HepG2 (cell line): ENCODE measurements around the gene MYO18A. TPM values are rescaled to one million over a fixed set of nuclear protein-coding genes. Genes with fewer than 3 reads are reported as not detected.

ENCODE experiments used
- ATAC-seq: fragments of 200-7000 bp; cut with Tn5 transposase; 3 replicates; pipeline ENCODE4 v1.9.1; 2020; ENCODE audit warnings: mild to moderate bottlenecking, moderate library complexity
- BruUV-seq: library from RNA; stranded (reverse); fragments of 400-500 nt; replicated peaks from 2 replicates; lab custom pipeline; 2021; lab: Mats Ljungman, UMichigan
- CTCF ChIA-PET: fragments of 300-600 bp; formaldehyde crosslinking; extraction: SDS; loops from one replicate; lab custom pipeline; 2021; ENCODE audit warnings: low total read pairs, inconsistent platforms, low intra/inter-chr PET ratio; lab: Yijun Ruan, JAX
- POLR2A ChIA-PET: fragments of 350-600 bp; sonication (Branson Sonifier 250); formaldehyde crosslinking; loops from one replicate; lab custom pipeline; 2020; ENCODE audit warnings: antibody characterized with exemption, inconsistent platforms; lab: Yijun Ruan, JAX
- DNase-seq: peaks from one replicate; pipeline ENCODE4 v3.0.0-alpha.2; 2015; ENCODE audit warnings: low spot score
- FAIRE-seq: peaks from 3 replicates; lab custom pipeline; 2011; peaks lifted over from hg19 to GRCh38; lab: Jason Lieb, UNC
- H2AFZ ChIP-seq: one replicate; pipeline ENCODE4 v1.6.1; 2011; ENCODE audit warnings: low read length, inconsistent platforms
- H3K27ac ChIP-seq: fragments of 300-600 bp; 3 replicates; pipeline ENCODE4 v1.8.0; 2011; ENCODE audit warnings: mixed run types, mild to moderate bottlenecking, mixed read lengths, low read length, inconsistent platforms; ENCODE audit not compliant: insufficient read depth; ENCODE audit errors: extremely low read length
- H3K27me3 ChIP-seq, 2 experiments: fragments of 200-600 bp in 1 of 2; 2 replicates in 1 of 2; 3 replicates in 1 of 2; pipeline versions ENCODE4 v1.6.0 to v1.8.0; 2011; ENCODE audit warnings: low read length in 2 of 2, mild to moderate bottlenecking in 2 of 2, moderate library complexity in 2 of 2, inconsistent platforms in 1 of 2; ENCODE audit not compliant: insufficient read depth in 2 of 2, control insufficient read depth in 1 of 2
- H3K36me3 ChIP-seq, 2 experiments: fragments of 200-600 bp in 1 of 2; replicated peaks in 1 of 2; 2 replicates in 1 of 2; 3 replicates in 1 of 2; pipeline versions ENCODE4 v1.5.1 to v1.8.0; 2011; ENCODE audit warnings: low read length in 2 of 2, inconsistent platforms in 1 of 2; ENCODE audit not compliant: insufficient read depth in 2 of 2, control insufficient read depth in 1 of 2
- H3K4me1 ChIP-seq: 2 replicates; pipeline ENCODE4 v1.5.1; 2012; ENCODE audit warnings: low read length, inconsistent platforms; ENCODE audit not compliant: insufficient read depth
- H3K4me2 ChIP-seq: 2 replicates; pipeline ENCODE4 v1.6.0; 2011; ENCODE audit warnings: low read depth, low read length, inconsistent platforms
- H3K4me3 ChIP-seq, 3 experiments: fragments of 200-600 bp in 1 of 3; sonication (generic), shearing (Covaris generic) in 1 of 3; replicated peaks in 1 of 3; 2 replicates each; pipeline ENCODE4 v1.5.1; 2011 to 2016; ENCODE audit warnings: low read length in 3 of 3, inconsistent platforms in 2 of 3, low read depth in 2 of 3, mild to moderate bottlenecking in 2 of 3, control low read depth in 1 of 3, mixed read lengths in 1 of 3; ENCODE audit not compliant: insufficient read depth in 1 of 3
- H3K79me2 ChIP-seq: one replicate; pipeline ENCODE4 v1.6.1; 2011; ENCODE audit warnings: low read length, inconsistent platforms; ENCODE audit not compliant: insufficient read depth
- H3K9ac ChIP-seq: 2 replicates; pipeline ENCODE4 v1.6.0; 2011; ENCODE audit warnings: mild to moderate bottlenecking, low read depth, low read length, inconsistent platforms; ENCODE audit not compliant: insufficient read depth
- H3K9me3 ChIP-seq: 2 replicates; pipeline ENCODE4 v1.5.1; 2012; ENCODE audit warnings: mild to moderate bottlenecking, low read length
- H4K20me1 ChIP-seq: 2 replicates; pipeline ENCODE4 v1.6.0; 2011; ENCODE audit warnings: inconsistent platforms, mild to moderate bottlenecking, low read length, moderate library complexity; ENCODE audit not compliant: insufficient read depth
- PHF8 ChIP-seq: sonication (generic); formaldehyde crosslinking; IDR thresholded peaks from 2 replicates; pipeline ENCODE4 v1.5.0; 2020; ENCODE audit warnings: missing genetic modification reagents
- RBFOX2 ChIP-seq: fragments of 200-400 bp; formaldehyde crosslinking; IDR thresholded peaks from 2 replicates; pipeline ENCODE4 v1.6.1; 2017; ENCODE audit warnings: low read depth, mild to moderate bottlenecking, low read length
- SALL2 ChIP-seq: sonication (generic); formaldehyde crosslinking; IDR thresholded peaks from 2 replicates; pipeline ENCODE4 v1.8.1; 2023; ENCODE audit warnings: mild to moderate bottlenecking, missing genetic modification reagents, inconsistent platforms
- ZFP82 ChIP-seq: sonication (generic); formaldehyde crosslinking; IDR thresholded peaks from 2 replicates; pipeline ENCODE4 v1.5.1; 2020; ENCODE audit warnings: mild to moderate bottlenecking, missing genetic modification reagents, borderline replicate concordance
- ZNF646 ChIP-seq: sonication (generic); formaldehyde crosslinking; IDR thresholded peaks from 2 replicates; pipeline ENCODE4 v1.9.0; 2021; ENCODE audit warnings: mild to moderate bottlenecking, missing genetic modification reagents
- WGBS: methylation state at CpG from one replicate; pipeline ENCODE4 v1.1.6; 2017; ENCODE audit warnings: low lambda C conversion rate; 5-methylcytosine and 5-hydroxymethylcytosine counted together
- in situ Hi-C: cut with HindIII; loops from 2 replicates; pipeline ENCODE4 v1.10.0; 2017; ENCODE audit warnings: low pct_unique_long_range_greater_than_20kb; ENCODE audit not compliant: extremely low pct_ligation_motif_present
- intact Hi-C: fragments of 100-400 bp; cut with micrococcal nuclease; formaldehyde crosslinking; loops from one replicate; pipeline ENCODE4 v1.10.0; 2022; ENCODE audit not compliant: unreplicated experiment
- polyA plus RNA-seq, 8 experiments: library from polyadenylated mRNA; depleted of rRNA in 3 of 8; stranded (reverse) in 7 of 8; unstranded in 1 of 8; fragments of >200 nt; fragmentation: Illumina TruSeq in 4 of 8; extraction: Trizol in 4 of 8; gene quantifications; 2 replicates each; pipeline versions ENCODE4 v1.2.1 to v1.2.3, GENCODE V29; 2011 to 2016; ENCODE audit warnings: low read depth in 4 of 8, missing spikeins in 1 of 8, mixed read lengths in 1 of 8; ENCODE audit not compliant: insufficient read depth in 1 of 8
- total RNA-seq, 5 experiments: library from RNA; depleted of rRNA; stranded (reverse); fragments of >200 nt; fragmentation: Illumina TruSeq; extraction: Trizol; gene quantifications; 2 replicates each; pipeline ENCODE4 v1.2.3, GENCODE V29; 2016; ENCODE audit warnings: low read depth in 1 of 5

Gene MYO18A
- total and polyA plus RNA-seq, 2 of the 13 experiments (the other 11 are each of a cell fraction or from before 2014, with no cell fraction given) = 16.8 to 24.8 TPM

- TF ChIP-seq ZNF646 (CRISPR knock-in tag) (no peak), ZFP82 (CRISPR knock-in tag) (no peak), PHF8 (CRISPR knock-in tag) (no peak)
Measured at GRCh38 chr17:29166507-29166887, 13.7 kb downstream of the MYO18A start (continued).

- Histone ChIP-seq H3K79me2 (peaks cover 66% of the 10 kb centered on the region), H3K4me2 (no peak overlapping the region), H3K9ac (no peak overlapping the region), H3K27me3 (no peaks in the 10 kb centered on the region), H3K36me3 (peaks cover 22 to 51% of the 10 kb centered on the region in 2 experiments), H3K4me3 (no peak overlapping the region), H3K4me1 (peaks cover 56% of the 10 kb centered on the region), H2AFZ (no peak overlapping the region), H4K20me1 (peaks cover 12% of the 10 kb centered on the region; the same call in 1 of the 2 replicates), H3K27ac (no peak overlapping the region), H3K9me3 (no peaks in the 10 kb centered on the region)
- no peak for FAIRE-seq
- DNase-seq = no peak
- in situ Hi-C loops = no loop called here
- 97% methylated on average over 17 of the region's 32 CpGs for WGBS
- ChIA-PET POLR2A (interaction anchor here (0.6 to 21.6 kb wide), 4 partner anchors 11 to 59 kb away, joined by 3 to 618 read pairs (median 8); partner anchors contain the start of gene MYO18A), CTCF (no interaction called here)
- ATAC-seq = no peak
- TF ChIP-seq SALL2 (CRISPR knock-in tag) = no peak
- TF ChIP-seq RBFOX2 = 0 out of 2 replicates have a peak, but pooled peaks have one; percentile 25
- intact Hi-C loops = no loop called here
- BruUV-seq = no TSS peak
Measured at GRCh38 chr17:29165800-29166506, 14.2 kb downstream of the MYO18A start.
